GM23338 (cell line): Measurements from ENCODE around the gene HTR4. TPM values are rescaled to one million over a fixed set of nuclear protein-coding genes. Genes with fewer than 3 reads are reported as not detected.

ENCODE experiments used
- ATAC-seq: fragments of 200-7000 bp; cut with Tn5 transposase; 3 replicates; pipeline ENCODE4 v1.9.1; 2020
- DNase-seq: peaks from one replicate; pipeline ENCODE4 v3.0.0-alpha.2; 2015; ENCODE audit warnings: low spot score
- H2AFZ ChIP-seq: fragments of 200-600 bp; sonication (generic); 2 replicates; pipeline ENCODE4 v1.8.0; 2016; ENCODE audit warnings: antibody characterized with exemption, mild to moderate bottlenecking, moderate library complexity
- H3F3A ChIP-seq: fragments of 200-600 bp; sonication (generic); replicated peaks from 2 replicates; pipeline ENCODE4 v1.8.0; 2017; ENCODE audit warnings: antibody characterized with exemption, mixed run types, low read depth
- H3K27ac ChIP-seq: fragments of 200-600 bp; sonication (generic); 2 replicates; pipeline ENCODE4 v1.6.1; 2016; ENCODE audit warnings: low read depth
- H3K27me3 ChIP-seq: fragments of 200-600 bp; sonication (generic); 2 replicates; pipeline ENCODE4 v1.8.0; 2016; ENCODE audit warnings: mild to moderate bottlenecking, mixed run types, moderate library complexity; ENCODE audit not compliant: insufficient read depth
- H3K36me3 ChIP-seq: fragments of 200-600 bp; sonication (generic); 2 replicates; pipeline ENCODE4 v1.8.0; 2016; ENCODE audit warnings: mild to moderate bottlenecking; ENCODE audit not compliant: insufficient read depth
- H3K4me1 ChIP-seq: fragments of 200-600 bp; sonication (generic); 2 replicates; pipeline ENCODE4 v1.8.0; 2016; ENCODE audit warnings: mild to moderate bottlenecking, moderate library complexity; ENCODE audit not compliant: insufficient read depth
- H3K4me2 ChIP-seq: fragments of 200-600 bp; sonication (generic); 2 replicates; pipeline ENCODE4 v1.7.1; 2017; ENCODE audit warnings: mixed run types
- H3K4me3 ChIP-seq: fragments of 200-600 bp; sonication (generic); 2 replicates; pipeline ENCODE4 v1.6.1; 2016; ENCODE audit warnings: mixed run types
- H3K79me2 ChIP-seq: fragments of 200-600 bp; sonication (generic); replicated peaks from 2 replicates; pipeline ENCODE4 v1.8.0; 2017; ENCODE audit warnings: mild to moderate bottlenecking; ENCODE audit not compliant: insufficient read depth
- H3K9me2 ChIP-seq: fragments of 200-600 bp; sonication (generic); 2 replicates; pipeline ENCODE4 v1.8.0; 2017; ENCODE audit not compliant: insufficient read depth
- H4K20me1 ChIP-seq: fragments of 200-600 bp; sonication (generic); replicated peaks from 2 replicates; pipeline ENCODE4 v1.8.0; 2017; ENCODE audit warnings: mild to moderate bottlenecking; ENCODE audit not compliant: insufficient read depth
- H3K27ac Mint-ChIP-seq: 2 replicates; pipeline ENCODE4 v1.8.0; 2020; ENCODE audit warnings: inconsistent platforms, mild to moderate bottlenecking, moderate library complexity, mixed read lengths
- H3K27me3 Mint-ChIP-seq: 3 replicates; pipeline ENCODE4 v1.8.0; 2022; ENCODE audit warnings: low read depth, mild to moderate bottlenecking, moderate library complexity, mixed read lengths, inconsistent platforms; ENCODE audit not compliant: insufficient read depth, poor library complexity
- H3K36me3 Mint-ChIP-seq: 3 replicates; pipeline ENCODE4 v1.8.0; 2021; ENCODE audit warnings: low read depth, mild to moderate bottlenecking, inconsistent platforms, moderate library complexity, mixed read lengths
- H3K4me1 Mint-ChIP-seq: 3 replicates; pipeline ENCODE4 v1.8.0; 2020; ENCODE audit warnings: mild to moderate bottlenecking, inconsistent platforms, mixed read lengths
- H3K4me3 Mint-ChIP-seq: 3 replicates; pipeline ENCODE4 v1.8.0; 2021; ENCODE audit warnings: moderate library complexity, mild to moderate bottlenecking, inconsistent platforms, mixed read lengths
- H3K9me3 Mint-ChIP-seq: 3 replicates; pipeline ENCODE4 v1.8.0; 2020; ENCODE audit warnings: moderate library complexity, mild to moderate bottlenecking, inconsistent platforms, mixed read lengths
- EZH2phosphoT487 ChIP-seq: fragments of 200-600 bp; sonication (generic); IDR thresholded peaks from one replicate; pipeline ENCODE4 v1.8.1; 2018; ENCODE audit warnings: antibody characterized with exemption; ENCODE audit not compliant: unreplicated experiment
- JUNB ChIP-seq: IDR thresholded peaks from one replicate; pipeline ENCODE4 v1.6.1; 2016; ENCODE audit warnings: antibody characterized with exemption; ENCODE audit not compliant: unreplicated experiment
- NANOG ChIP-seq: IDR thresholded peaks from 2 replicates; pipeline ENCODE4 v1.6.1; 2016; ENCODE audit warnings: antibody characterized with exemption, borderline replicate concordance
- POLR2AphosphoS5 ChIP-seq: IDR thresholded peaks from 2 replicates; pipeline ENCODE4 v1.6.1; 2016; ENCODE audit warnings: antibody characterized with exemption, low read depth
- STAT1 ChIP-seq: IDR thresholded peaks from one replicate; pipeline ENCODE4 v1.6.1; 2016; ENCODE audit warnings: antibody characterized with exemption; ENCODE audit not compliant: unreplicated experiment
- ZNF114 ChIP-seq: fragments of 250-450 bp; sonication (Bioruptor Pico); IDR thresholded peaks from 2 replicates; pipeline ENCODE4 v1.5.0; 2020; ENCODE audit warnings: mild to moderate bottlenecking, moderate library complexity
- polyA plus RNA-seq: library from polyadenylated mRNA; unstranded; fragments of >200 nt; fragmentation: Nextera tagmentation; extraction: Ambion mirVana; gene quantifications from 2 replicates; pipeline ENCODE4 v1.2.1, GENCODE V29; 2016
- total RNA-seq: library from RNA; depleted of rRNA; stranded (reverse); fragments of >200 nt; shearing (Covaris generic); gene quantifications from 2 replicates; pipeline ENCODE4 v1.2.3, GENCODE V29; 2014
- TF ChIP-seq, protein P1 (sequence below): IDR thresholded peaks from 2 replicates; pipeline ENCODE4 v1.6.1; 2016; ENCODE audit warnings: antibody characterized with exemption
- TF ChIP-seq, protein P2 (sequence below): IDR thresholded peaks from one replicate; pipeline ENCODE4 v1.6.1; 2018; ENCODE audit warnings: antibody characterized with exemption; ENCODE audit not compliant: unreplicated experiment
- TF ChIP-seq, protein P3 (sequence below): fragments of 250-450 bp; sonication (Bioruptor Pico); IDR thresholded peaks from 2 replicates; pipeline ENCODE4 v1.5.0; 2020; ENCODE audit warnings: mild to moderate bottlenecking, moderate library complexity
- TF ChIP-seq, protein P4 (sequence below), 2 experiments: fragments of 200-600 bp in 1 of 2; sonication (generic) in 1 of 2; conservative IDR thresholded peaks; 2 replicates each; pipeline versions ENCODE4 v1.5.1 to v1.6.1; 2016 to 2017; ENCODE audit warnings: antibody characterized with exemption in 2 of 2, low read depth in 2 of 2, mild to moderate bottlenecking in 2 of 2, moderate library complexity in 1 of 2

HTR4 gene
- total and polyA plus RNA-seq, 2 experiments from 2014 or later: 0.10 TPM; not detected in 1

DNA sequence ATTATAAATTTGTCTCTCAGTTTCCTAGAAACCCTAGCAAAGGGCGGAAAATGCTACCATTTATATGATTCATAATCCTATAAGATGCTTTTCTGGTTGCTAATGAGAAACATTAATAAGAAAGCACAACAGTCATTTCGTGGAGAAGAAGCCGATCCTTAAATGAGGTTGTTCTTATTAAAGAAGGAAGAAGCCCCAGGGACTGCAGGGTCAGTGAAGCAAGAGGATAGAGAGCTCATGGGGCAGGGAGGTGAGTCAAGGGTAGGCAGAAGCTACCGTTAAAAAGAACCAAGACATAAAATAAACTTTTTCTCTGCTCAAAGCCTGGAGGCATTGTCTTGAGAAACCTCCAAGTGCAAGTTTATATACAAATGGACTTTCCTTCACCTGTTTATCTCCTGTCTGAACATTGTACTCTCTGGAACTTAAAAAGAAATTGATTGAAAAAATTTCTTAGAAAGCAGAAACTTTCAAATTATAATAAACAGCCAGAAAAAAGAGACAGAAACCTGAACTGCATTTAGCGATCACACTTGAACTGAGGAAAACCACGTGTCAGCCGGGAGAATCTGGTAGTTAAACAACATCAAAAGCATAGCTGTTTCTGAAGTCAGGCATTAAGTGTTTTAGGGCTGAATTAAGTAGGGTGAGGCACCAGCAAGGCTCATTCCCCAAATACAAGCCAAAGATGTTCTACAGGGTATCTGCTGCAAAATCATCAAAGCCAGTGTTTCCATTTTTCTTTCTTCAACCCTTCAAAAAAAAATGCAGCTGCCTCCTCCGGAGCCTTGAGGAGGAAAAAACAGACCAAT, 21.9 kb downstream of the HTR4 start (continued):
- no peak for TF ChIP-seq NANOG
- no peak for TF ChIP-seq EZH2phosphoT487
- TF ChIP-seq, protein P1, sequence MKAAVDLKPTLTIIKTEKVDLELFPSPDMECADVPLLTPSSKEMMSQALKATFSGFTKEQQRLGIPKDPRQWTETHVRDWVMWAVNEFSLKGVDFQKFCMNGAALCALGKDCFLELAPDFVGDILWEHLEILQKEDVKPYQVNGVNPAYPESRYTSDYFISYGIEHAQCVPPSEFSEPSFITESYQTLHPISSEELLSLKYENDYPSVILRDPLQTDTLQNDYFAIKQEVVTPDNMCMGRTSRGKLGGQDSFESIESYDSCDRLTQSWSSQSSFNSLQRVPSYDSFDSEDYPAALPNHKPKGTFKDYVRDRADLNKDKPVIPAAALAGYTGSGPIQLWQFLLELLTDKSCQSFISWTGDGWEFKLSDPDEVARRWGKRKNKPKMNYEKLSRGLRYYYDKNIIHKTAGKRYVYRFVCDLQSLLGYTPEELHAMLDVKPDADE: no peak
- no peak for TF ChIP-seq JUNB
- TF ChIP-seq, protein P2, sequence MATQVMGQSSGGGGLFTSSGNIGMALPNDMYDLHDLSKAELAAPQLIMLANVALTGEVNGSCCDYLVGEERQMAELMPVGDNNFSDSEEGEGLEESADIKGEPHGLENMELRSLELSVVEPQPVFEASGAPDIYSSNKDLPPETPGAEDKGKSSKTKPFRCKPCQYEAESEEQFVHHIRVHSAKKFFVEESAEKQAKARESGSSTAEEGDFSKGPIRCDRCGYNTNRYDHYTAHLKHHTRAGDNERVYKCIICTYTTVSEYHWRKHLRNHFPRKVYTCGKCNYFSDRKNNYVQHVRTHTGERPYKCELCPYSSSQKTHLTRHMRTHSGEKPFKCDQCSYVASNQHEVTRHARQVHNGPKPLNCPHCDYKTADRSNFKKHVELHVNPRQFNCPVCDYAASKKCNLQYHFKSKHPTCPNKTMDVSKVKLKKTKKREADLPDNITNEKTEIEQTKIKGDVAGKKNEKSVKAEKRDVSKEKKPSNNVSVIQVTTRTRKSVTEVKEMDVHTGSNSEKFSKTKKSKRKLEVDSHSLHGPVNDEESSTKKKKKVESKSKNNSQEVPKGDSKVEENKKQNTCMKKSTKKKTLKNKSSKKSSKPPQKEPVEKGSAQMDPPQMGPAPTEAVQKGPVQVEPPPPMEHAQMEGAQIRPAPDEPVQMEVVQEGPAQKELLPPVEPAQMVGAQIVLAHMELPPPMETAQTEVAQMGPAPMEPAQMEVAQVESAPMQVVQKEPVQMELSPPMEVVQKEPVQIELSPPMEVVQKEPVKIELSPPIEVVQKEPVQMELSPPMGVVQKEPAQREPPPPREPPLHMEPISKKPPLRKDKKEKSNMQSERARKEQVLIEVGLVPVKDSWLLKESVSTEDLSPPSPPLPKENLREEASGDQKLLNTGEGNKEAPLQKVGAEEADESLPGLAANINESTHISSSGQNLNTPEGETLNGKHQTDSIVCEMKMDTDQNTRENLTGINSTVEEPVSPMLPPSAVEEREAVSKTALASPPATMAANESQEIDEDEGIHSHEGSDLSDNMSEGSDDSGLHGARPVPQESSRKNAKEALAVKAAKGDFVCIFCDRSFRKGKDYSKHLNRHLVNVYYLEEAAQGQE: no peak
- TF ChIP-seq STAT1: no peak
- TF ChIP-seq POLR2AphosphoS5: no peak
- no peak for TF ChIP-seq ZNF114

DNA sequence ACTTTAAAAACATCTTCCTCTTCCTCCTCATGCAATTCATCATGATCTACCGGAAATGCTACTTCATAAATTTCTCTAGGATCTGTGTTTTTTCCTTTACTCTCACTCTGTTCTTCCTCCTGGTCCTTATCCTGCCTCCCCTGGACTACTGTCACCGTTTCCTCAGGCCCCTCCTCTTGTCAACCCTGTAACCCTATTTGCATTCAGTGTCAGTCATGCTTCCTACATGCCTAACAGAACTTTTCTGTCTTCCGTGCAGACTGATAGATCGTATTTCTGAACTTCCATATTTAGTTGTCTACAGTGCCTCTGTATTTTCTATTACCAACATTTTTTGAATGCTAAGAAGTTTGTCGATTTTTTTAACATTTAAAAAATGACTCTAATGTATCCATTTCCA, 27.3 kb downstream of the HTR4 start:
- Histone ChIP-seq H3K4me1 (no peaks in the 10 kb centered on the region), H3K27ac (no peak overlapping the region), H3K27me3 (no peaks in the 10 kb centered on the region), H3K9me2 (no peaks in the 10 kb centered on the region), H4K20me1 (no peaks in the 10 kb centered on the region), H3K4me3 (no peak overlapping the region), H3K36me3 (no peaks in the 10 kb centered on the region), H3K79me2 (no peaks in the 10 kb centered on the region), H2AFZ (no peak overlapping the region), H3F3A (no peaks in the 10 kb centered on the region), H3K4me2 (no peak overlapping the region)
- H3K4me1 Mint-ChIP-seq: no peaks in the 10 kb centered on the region
- no peak for DNase-seq
- no peak overlapping the region for H3K27ac Mint-ChIP-seq
- no peak overlapping the region for H3K4me3 Mint-ChIP-seq
- H3K27me3 Mint-ChIP-seq: peaks cover 1% of the 10 kb centered on the region
- no peaks in the 10 kb centered on the region for H3K9me3 Mint-ChIP-seq
- no peaks in the 10 kb centered on the region for H3K36me3 Mint-ChIP-seq
- no peak for ATAC-seq
- TF ChIP-seq POLR2AphosphoS5: no peak
- TF ChIP-seq, protein P3, sequence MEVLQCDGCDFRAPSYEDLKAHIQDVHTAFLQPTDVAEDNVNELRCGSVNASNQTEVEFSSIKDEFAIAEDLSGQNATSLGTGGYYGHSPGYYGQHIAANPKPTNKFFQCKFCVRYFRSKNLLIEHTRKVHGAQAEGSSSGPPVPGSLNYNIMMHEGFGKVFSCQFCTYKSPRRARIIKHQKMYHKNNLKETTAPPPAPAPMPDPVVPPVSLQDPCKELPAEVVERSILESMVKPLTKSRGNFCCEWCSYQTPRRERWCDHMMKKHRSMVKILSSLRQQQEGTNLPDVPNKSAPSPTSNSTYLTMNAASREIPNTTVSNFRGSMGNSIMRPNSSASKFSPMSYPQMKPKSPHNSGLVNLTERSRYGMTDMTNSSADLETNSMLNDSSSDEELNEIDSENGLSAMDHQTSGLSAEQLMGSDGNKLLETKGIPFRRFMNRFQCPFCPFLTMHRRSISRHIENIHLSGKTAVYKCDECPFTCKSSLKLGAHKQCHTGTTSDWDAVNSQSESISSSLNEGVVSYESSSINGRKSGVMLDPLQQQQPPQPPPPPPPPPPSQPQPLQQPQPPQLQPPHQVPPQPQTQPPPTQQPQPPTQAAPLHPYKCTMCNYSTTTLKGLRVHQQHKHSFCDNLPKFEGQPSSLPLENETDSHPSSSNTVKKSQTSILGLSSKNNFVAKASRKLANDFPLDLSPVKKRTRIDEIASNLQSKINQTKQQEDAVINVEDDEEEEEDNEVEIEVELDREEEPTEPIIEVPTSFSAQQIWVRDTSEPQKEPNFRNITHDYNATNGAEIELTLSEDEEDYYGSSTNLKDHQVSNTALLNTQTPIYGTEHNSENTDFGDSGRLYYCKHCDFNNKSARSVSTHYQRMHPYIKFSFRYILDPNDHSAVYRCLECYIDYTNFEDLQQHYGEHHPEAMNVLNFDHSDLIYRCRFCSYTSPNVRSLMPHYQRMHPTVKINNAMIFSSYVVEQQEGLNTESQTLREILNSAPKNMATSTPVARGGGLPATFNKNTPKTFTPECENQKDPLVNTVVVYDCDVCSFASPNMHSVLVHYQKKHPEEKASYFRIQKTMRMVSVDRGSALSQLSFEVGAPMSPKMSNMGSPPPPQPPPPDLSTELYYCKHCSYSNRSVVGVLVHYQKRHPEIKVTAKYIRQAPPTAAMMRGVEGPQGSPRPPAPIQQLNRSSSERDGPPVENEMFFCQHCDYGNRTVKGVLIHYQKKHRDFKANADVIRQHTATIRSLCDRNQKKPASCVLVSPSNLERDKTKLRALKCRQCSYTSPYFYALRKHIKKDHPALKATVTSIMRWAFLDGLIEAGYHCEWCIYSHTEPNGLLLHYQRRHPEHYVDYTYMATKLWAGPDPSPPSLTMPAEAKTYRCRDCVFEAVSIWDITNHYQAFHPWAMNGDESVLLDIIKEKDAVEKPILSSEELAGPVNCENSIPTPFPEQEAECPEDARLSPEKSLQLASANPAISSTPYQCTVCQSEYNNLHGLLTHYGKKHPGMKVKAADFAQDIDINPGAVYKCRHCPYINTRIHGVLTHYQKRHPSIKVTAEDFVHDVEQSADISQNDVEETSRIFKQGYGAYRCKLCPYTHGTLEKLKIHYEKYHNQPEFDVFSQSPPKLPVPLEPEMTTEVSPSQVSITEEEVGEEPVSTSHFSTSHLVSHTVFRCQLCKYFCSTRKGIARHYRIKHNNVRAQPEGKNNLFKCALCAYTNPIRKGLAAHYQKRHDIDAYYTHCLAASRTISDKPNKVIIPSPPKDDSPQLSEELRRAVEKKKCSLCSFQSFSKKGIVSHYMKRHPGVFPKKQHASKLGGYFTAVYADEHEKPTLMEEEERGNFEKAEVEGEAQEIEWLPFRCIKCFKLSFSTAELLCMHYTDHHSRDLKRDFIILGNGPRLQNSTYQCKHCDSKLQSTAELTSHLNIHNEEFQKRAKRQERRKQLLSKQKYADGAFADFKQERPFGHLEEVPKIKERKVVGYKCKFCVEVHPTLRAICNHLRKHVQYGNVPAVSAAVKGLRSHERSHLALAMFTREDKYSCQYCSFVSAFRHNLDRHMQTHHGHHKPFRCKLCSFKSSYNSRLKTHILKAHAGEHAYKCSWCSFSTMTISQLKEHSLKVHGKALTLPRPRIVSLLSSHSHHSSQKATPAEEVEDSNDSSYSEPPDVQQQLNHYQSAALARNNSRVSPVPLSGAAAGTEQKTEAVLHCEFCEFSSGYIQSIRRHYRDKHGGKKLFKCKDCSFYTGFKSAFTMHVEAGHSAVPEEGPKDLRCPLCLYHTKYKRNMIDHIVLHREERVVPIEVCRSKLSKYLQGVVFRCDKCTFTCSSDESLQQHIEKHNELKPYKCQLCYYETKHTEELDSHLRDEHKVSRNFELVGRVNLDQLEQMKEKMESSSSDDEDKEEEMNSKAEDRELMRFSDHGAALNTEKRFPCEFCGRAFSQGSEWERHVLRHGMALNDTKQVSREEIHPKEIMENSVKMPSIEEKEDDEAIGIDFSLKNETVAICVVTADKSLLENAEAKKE: no peak
- TF ChIP-seq, protein P4, sequence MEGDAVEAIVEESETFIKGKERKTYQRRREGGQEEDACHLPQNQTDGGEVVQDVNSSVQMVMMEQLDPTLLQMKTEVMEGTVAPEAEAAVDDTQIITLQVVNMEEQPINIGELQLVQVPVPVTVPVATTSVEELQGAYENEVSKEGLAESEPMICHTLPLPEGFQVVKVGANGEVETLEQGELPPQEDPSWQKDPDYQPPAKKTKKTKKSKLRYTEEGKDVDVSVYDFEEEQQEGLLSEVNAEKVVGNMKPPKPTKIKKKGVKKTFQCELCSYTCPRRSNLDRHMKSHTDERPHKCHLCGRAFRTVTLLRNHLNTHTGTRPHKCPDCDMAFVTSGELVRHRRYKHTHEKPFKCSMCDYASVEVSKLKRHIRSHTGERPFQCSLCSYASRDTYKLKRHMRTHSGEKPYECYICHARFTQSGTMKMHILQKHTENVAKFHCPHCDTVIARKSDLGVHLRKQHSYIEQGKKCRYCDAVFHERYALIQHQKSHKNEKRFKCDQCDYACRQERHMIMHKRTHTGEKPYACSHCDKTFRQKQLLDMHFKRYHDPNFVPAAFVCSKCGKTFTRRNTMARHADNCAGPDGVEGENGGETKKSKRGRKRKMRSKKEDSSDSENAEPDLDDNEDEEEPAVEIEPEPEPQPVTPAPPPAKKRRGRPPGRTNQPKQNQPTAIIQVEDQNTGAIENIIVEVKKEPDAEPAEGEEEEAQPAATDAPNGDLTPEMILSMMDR (conservative IDR thresholded peaks at IDR 0.05; ENCODE audit: low read depth in 2 of 2): no peak
